Central memory CD8-positive, alpha-beta T cell (primary cell): ENCODE measurements around the gene SPAG6.

Source experiments
- ATAC-seq: fragments of 150-1000 bp; cut with Tn5 transposase; replicated peaks from 2 replicates; pipeline ENCODE4 v1.10.0; 2022; ENCODE audit warnings: mild to moderate bottlenecking, moderate FRiP score, moderate number of reproducible peaks; ENCODE audit not compliant: poor library complexity, severe bottlenecking; ENCODE audit errors: extremely low read depth
- DNase-seq, 2 donors: peaks; one replicate each; pipeline ENCODE4 v3.0.0; 2021; ENCODE audit warnings: low spot score in 2 of 2
- H3K27ac Mint-ChIP-seq: one replicate; pipeline ENCODE4 v1.8.0; 2022; ENCODE audit warnings: low read depth, mild to moderate bottlenecking, moderate library complexity, mixed read lengths
- H3K27me3 Mint-ChIP-seq: one replicate; pipeline ENCODE4 v1.8.0; 2022; ENCODE audit warnings: mixed read lengths
- H3K36me3 Mint-ChIP-seq: one replicate; pipeline ENCODE4 v1.8.0; 2022; ENCODE audit warnings: mild to moderate bottlenecking, moderate library complexity, mixed read lengths; ENCODE audit not compliant: insufficient read depth
- H3K4me1 Mint-ChIP-seq: one replicate; pipeline ENCODE4 v1.8.0; 2022; ENCODE audit warnings: mixed read lengths
- H3K4me3 Mint-ChIP-seq: one replicate; pipeline ENCODE4 v1.8.0; 2022; ENCODE audit warnings: mild to moderate bottlenecking, moderate library complexity, mixed read lengths
- H3K9me3 Mint-ChIP-seq: one replicate; pipeline ENCODE4 v1.8.0; 2022; ENCODE audit warnings: mixed read lengths

The SPAG6 gene

DNA sequence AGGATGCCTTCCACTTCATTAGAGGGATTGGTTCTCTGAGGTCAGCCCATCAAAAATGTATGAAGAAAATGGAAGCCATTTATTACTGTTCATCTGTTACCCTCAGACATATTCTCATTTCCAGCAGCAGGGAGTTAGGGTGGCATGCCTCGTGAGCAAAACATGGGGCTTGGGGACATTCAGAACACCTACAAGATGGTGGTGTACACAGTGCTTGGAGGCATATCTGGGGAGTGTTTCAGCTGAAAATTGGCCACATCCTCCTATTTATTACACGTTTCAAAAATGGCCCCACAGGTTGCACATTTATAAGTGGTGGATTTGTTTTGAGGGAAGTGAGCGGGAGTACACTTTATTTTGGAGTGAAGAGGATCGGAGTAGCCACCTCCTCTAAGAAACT, 93.4 kb downstream of the SPAG6 start:
- H3K27ac Mint-ChIP-seq = peak overlapping the region; percentile 97
- DNase-seq (no peak), ATAC-seq (no peak)
- H3K4me1 Mint-ChIP-seq = peaks cover 38% of the 10 kb centered on the region
- H3K27me3 Mint-ChIP-seq = no peaks in the 10 kb centered on the region
- peaks cover 15% of the 10 kb centered on the region for H3K36me3 Mint-ChIP-seq
- H3K9me3 Mint-ChIP-seq = no peaks in the 10 kb centered on the region
- peak overlapping the region; percentile 88 for H3K4me3 Mint-ChIP-seq

DNA sequence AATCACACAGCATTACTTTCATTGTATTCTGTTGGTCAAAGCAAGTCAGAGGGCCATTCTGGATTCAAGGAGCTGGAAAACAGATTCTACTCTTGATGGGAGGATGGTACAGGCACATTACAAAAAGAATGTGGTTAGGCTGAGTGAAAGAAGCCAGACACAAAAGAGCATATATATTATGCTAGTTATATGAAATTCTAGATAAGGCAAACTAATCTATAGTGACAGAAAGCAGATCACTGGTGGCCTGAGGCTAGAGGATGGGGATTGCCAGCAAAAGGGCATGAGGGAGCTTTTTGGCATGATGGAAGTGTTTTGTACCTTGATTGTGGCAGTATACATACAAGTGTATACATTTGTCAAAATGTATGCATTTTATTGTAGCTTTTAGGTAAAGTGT, 96.8 kb downstream of the SPAG6 start:
- ATAC-seq = no peak
- Mint-ChIP-seq H3K36me3 (peaks cover 7% of the 10 kb centered on the region), H3K27me3 (peaks cover 8% of the 10 kb centered on the region), H3K4me3 (no peak overlapping the region), H3K4me1 (peaks cover 30% of the 10 kb centered on the region), H3K27ac (no peak overlapping the region), H3K9me3 (no peaks in the 10 kb centered on the region)
- no peak for DNase-seq

- no peaks in the 10 kb centered on the region for H3K9me3 Mint-ChIP-seq
- no peak overlapping the region for H3K27ac Mint-ChIP-seq
- peaks cover 4% of the 10 kb centered on the region for H3K36me3 Mint-ChIP-seq
- DNase-seq (no peak), ATAC-seq (no peak)
- H3K4me3 Mint-ChIP-seq = no peak overlapping the region
- H3K4me1 Mint-ChIP-seq = peaks cover 30% of the 10 kb centered on the region
- peaks cover 8% of the 10 kb centered on the region for H3K27me3 Mint-ChIP-seq
Measured at GRCh38 chr10:22442468-22442867, 97.2 kb downstream of the SPAG6 start.

DNA sequence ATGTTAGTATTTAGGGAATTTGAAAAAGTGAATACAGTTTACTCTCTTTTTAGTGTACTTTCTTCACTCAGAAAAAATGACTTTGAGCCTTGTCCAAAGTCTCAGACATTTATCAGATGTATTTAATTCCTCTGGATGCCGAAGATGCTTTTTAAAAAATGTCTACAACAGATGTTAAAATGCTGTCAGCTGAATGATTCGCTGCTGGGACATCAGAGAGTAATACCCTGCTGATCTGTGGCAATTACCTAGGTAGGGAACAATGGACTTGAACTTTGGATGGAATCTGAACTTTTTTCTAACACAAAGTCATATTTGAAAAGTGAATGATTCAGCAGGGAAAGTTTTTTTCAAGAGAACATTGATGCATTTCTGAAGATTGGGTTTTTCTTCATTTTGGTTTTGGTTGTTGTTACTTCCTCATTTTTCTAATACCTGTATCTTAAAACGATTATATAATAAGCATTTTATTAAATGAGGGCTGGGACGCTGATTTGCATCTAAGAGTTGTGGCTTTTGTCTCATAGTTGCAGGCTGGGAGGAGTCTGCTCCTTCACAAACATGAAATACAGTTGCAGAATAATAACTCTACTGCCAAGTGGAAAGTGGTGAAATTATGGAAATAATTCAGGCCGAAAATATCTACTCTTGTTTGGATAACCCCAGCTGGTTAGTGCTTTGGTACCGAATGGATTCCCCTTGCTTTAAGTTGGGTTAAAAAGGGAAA, 98.0 kb downstream of the SPAG6 start:
- no peaks in the 10 kb centered on the region for H3K9me3 Mint-ChIP-seq
- no peak for ATAC-seq
- H3K27ac Mint-ChIP-seq = no peak overlapping the region
- H3K4me3 Mint-ChIP-seq = no peak overlapping the region
- peaks cover 13% of the 10 kb centered on the region for H3K27me3 Mint-ChIP-seq
- peaks cover 4% of the 10 kb centered on the region for H3K36me3 Mint-ChIP-seq
- peaks cover 24% of the 10 kb centered on the region for H3K4me1 Mint-ChIP-seq
- no peak for DNase-seq

GRCh38 chr10:22444219-22444788, 99.0 kb downstream of the SPAG6 start:
- Mint-ChIP-seq H3K4me1 (peaks cover 14% of the 10 kb centered on the region), H3K9me3 (no peaks in the 10 kb centered on the region), H3K27me3 (peaks cover 23% of the 10 kb centered on the region), H3K27ac (no peak overlapping the region), H3K36me3 (peaks cover 5% of the 10 kb centered on the region), H3K4me3 (no peak overlapping the region)
- ATAC-seq (no peak), DNase-seq (no peak)

GRCh38 chr10:22445495-22445894, 100.2 kb downstream of the SPAG6 start:
- Mint-ChIP-seq H3K4me1 (peaks cover 6% of the 10 kb centered on the region), H3K27me3 (peaks cover 32% of the 10 kb centered on the region), H3K4me3 (no peak overlapping the region), H3K27ac (no peak overlapping the region), H3K9me3 (no peaks in the 10 kb centered on the region), H3K36me3 (peaks cover 5% of the 10 kb centered on the region)
- DNase-seq (no peak), ATAC-seq (no peak)

DNA sequence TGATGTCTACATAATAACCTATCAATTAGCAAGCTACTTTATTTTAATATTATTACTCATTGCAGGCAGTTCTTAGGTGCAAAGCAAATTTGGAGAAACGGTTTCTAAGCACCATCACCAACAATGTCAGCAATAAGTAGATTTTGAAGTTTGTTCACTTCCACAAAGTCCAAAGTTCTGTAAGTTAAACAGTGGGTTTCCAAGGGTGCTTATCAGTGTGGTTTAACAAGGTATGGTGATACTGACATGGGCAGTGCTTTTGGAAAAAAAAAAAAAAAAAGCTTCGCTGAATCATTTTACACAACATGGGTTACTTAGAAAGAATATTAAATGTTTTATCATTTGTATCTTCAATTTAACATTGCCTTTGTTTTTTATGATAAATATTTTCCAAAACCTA, 101.8 kb downstream of the SPAG6 start:
- Mint-ChIP-seq H3K36me3 (peaks cover 3% of the 10 kb centered on the region), H3K4me3 (no peak overlapping the region), H3K4me1 (no peaks in the 10 kb centered on the region), H3K9me3 (no peaks in the 10 kb centered on the region), H3K27ac (no peak overlapping the region), H3K27me3 (peaks cover 32% of the 10 kb centered on the region)
- no peak for ATAC-seq
- no peak for DNase-seq

GRCh38 chr10:22451346-22451745, 106.0 kb downstream of the SPAG6 start:
- no peaks in the 10 kb centered on the region for H3K9me3 Mint-ChIP-seq

DNA sequence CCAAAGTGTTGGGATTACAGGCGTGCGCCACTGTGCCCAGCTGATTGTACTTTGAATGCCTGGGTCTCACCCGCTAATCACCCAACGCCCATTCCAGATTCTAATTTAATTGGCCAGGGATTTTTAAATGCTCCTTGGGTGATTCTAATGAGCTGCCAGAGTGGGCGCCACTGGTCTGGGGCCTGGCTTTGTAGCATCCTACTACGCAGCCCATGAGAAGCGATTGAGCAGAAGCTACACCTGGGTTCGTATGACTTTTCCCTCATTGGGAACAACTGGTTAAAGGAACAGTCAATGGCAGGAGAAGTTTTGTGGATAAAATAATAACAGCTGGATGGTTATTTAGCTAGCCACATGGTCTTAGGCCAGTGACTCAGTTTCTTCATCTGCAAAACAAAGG, 108.0 kb downstream of the SPAG6 start:
- Mint-ChIP-seq H3K27me3 (peaks cover 19% of the 10 kb centered on the region), H3K9me3 (no peaks in the 10 kb centered on the region), H3K27ac (no peak overlapping the region), H3K4me1 (no peaks in the 10 kb centered on the region), H3K4me3 (no peak overlapping the region), H3K36me3 (peaks cover under 1% of the 10 kb centered on the region)
- ATAC-seq (no peak), DNase-seq (no peak)

More at GRCh38 chr10:22451346-22451745, 106.0 kb downstream of the SPAG6 start:
- H3K4me1 Mint-ChIP-seq = no peaks in the 10 kb centered on the region
- ATAC-seq = no peak
- DNase-seq = no peak
- H3K36me3 Mint-ChIP-seq = peaks cover 2% of the 10 kb centered on the region
- no peak overlapping the region for H3K27ac Mint-ChIP-seq
- H3K4me3 Mint-ChIP-seq = no peak overlapping the region
- peaks cover 24% of the 10 kb centered on the region for H3K27me3 Mint-ChIP-seq

GRCh38 chr10:22453948-22454591, 108.8 kb downstream of the SPAG6 start:
- no peaks in the 10 kb centered on the region for H3K4me1 Mint-ChIP-seq
- peaks cover 12% of the 10 kb centered on the region for H3K27me3 Mint-ChIP-seq
- no peaks in the 10 kb centered on the region for H3K9me3 Mint-ChIP-seq
- no peaks in the 10 kb centered on the region for H3K36me3 Mint-ChIP-seq
- H3K4me3 Mint-ChIP-seq = no peak overlapping the region
- ATAC-seq = no peak
- DNase-seq = no peak
- no peak overlapping the region for H3K27ac Mint-ChIP-seq

- no peaks in the 10 kb centered on the region for H3K36me3 Mint-ChIP-seq
- H3K27me3 Mint-ChIP-seq = peaks cover 6% of the 10 kb centered on the region
- H3K4me3 Mint-ChIP-seq = no peak overlapping the region
- no peaks in the 10 kb centered on the region for H3K4me1 Mint-ChIP-seq
- H3K9me3 Mint-ChIP-seq = no peaks in the 10 kb centered on the region
- no peak overlapping the region for H3K27ac Mint-ChIP-seq
- DNase-seq = no peak
- ATAC-seq = no peak
Measured at GRCh38 chr10:22454634-22455033, 109.3 kb downstream of the SPAG6 start.

DNA sequence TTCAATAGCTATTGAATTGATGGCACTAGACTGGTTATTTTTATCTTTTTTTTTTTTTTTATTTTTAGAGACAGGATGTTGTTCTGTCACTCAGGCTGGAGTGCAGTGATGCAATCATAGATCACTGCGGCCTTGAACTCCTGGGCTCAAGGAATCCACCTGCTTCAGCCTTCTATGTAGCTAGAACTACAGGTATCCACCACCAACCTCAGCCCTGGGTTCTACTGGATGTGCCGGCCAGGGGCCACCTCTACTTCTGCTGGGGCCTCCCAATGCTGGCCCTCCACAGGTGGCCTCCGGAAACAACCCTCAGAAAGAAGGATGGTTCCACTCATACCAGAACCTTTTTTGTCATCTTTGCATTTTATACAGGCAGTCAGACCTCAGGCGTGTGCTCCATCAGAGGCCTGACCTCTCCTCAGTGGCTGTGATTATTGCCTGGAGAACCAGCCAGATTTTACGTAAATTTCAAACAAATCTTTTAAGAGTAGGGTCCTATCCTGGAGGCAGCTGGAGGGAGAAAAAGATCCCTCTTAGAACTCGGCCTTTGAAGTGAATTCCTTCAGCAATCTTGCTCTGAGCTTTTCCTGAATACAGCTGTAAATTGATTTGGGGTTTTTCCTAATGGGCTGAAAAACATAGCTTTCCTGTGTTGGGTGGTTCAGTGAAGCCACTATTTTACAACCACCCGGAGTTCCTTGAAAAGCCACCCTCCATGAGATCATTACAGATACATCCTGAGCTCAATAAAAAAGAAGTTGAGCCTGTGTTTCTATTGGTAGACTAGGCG, 110.0 kb downstream of the SPAG6 start:
- H3K27ac Mint-ChIP-seq = no peak overlapping the region
- no peaks in the 10 kb centered on the region for H3K27me3 Mint-ChIP-seq
- H3K9me3 Mint-ChIP-seq = no peaks in the 10 kb centered on the region
- ATAC-seq (no peak), DNase-seq (no peak)
- H3K4me3 Mint-ChIP-seq = no peak overlapping the region
- no peaks in the 10 kb centered on the region for H3K36me3 Mint-ChIP-seq
- H3K4me1 Mint-ChIP-seq = no peaks in the 10 kb centered on the region
